NCI-H1436 treated with DMSO at 0.1 percent for 48 hours (cell line): ENCODE data around the gene SPRED3.
"Not testable (repeated sequence)": the region's sequence is repeated elsewhere in the genome, so short reads cannot be mapped to it uniquely, and the experiment has no call there.

Experiments
- DNase-seq: peaks from one replicate; lab custom pipeline; 2025; lab: John Stamatoyannopoulos, UW

Gene SPRED3

GRCh38 chr19:38388349-38389100 lies at the start of gene SPRED3:
Gene SPRED3 (plus strand): TSS chr19:38388697. CDS start chr19:38390303, 1,606 bp downstream.
- DNase-seq = no peak

GRCh38 chr19:38339011-38339410 lies 49.5 kb upstream of the SPRED3 start:
- DNase-seq = not testable (repeated sequence)

- DNase-seq = no peak
Observed at GRCh38 chr19:38340927-38341326, 47.6 kb upstream of the SPRED3 start.

- DNase-seq = no peak
Observed at GRCh38 chr19:38346837-38347236, 41.7 kb upstream of the SPRED3 start.

- DNase-seq = no peak
Observed at GRCh38 chr19:38350883-38351282, 37.6 kb upstream of the SPRED3 start.

GRCh38 chr19:38351865-38352395 lies 36.6 kb upstream of the SPRED3 start:
- no peak for DNase-seq

- no peak for DNase-seq
Observed at GRCh38 chr19:38352611-38353010, 35.9 kb upstream of the SPRED3 start.

- DNase-seq = no peak
Observed at GRCh38 chr19:38355728-38356725, 32.5 kb upstream of the SPRED3 start.

- DNase-seq = no peak
Observed at GRCh38 chr19:38358071-38358470, 30.4 kb upstream of the SPRED3 start.

- no peak for DNase-seq
Observed at GRCh38 chr19:38359242-38360021, 29.1 kb upstream of the SPRED3 start.

GRCh38 chr19:38360351-38360750 lies 28.1 kb upstream of the SPRED3 start:
- no peak for DNase-seq

- DNase-seq = no peak
Observed at GRCh38 chr19:38360839-38361631, 27.5 kb upstream of the SPRED3 start.

- peak; percentile 56 for DNase-seq
Observed at GRCh38 chr19:38361633-38362075, 26.8 kb upstream of the SPRED3 start.

GRCh38 chr19:38362076-38362945 lies 26.2 kb upstream of the SPRED3 start:
- DNase-seq = peak; percentile 56

GRCh38 chr19:38362946-38363688 lies 25.4 kb upstream of the SPRED3 start:
- not testable (repeated sequence) for DNase-seq

- no peak for DNase-seq
Observed at GRCh38 chr19:38367041-38367440, 21.5 kb upstream of the SPRED3 start.

GRCh38 chr19:38369584-38369983 lies 18.9 kb upstream of the SPRED3 start:
- DNase-seq = no peak

- DNase-seq = no peak
Observed at GRCh38 chr19:38370299-38370698, 18.2 kb upstream of the SPRED3 start.

GRCh38 chr19:38371081-38371480 lies 17.4 kb upstream of the SPRED3 start:
- DNase-seq = no peak
